GM12878 (cell line): Measurements from ENCODE around the gene TMEM207. TPM values are rescaled to one million over a fixed set of nuclear protein-coding genes. Genes with fewer than 3 reads are reported as not detected.

Source experiments
- ATAC-seq: fragments of 200-7000 bp; cut with Tn5 transposase; 3 replicates; pipeline ENCODE4 v1.9.1; 2020; ENCODE audit warnings: mild to moderate bottlenecking, moderate library complexity
- BruUV-seq: library from RNA; stranded (reverse); fragments of 400-500 nt; replicated peaks from 2 replicates; lab custom pipeline; 2021; lab: Mats Ljungman, UMichigan
- CTCF ChIA-PET: fragments of 300-600 bp; sonication (Branson Sonifier 250); formaldehyde crosslinking; extraction: SDS; loops from one replicate; lab custom pipeline; 2021; ENCODE audit warnings: inconsistent platforms; lab: Yijun Ruan, JAX
- POLR2A ChIA-PET: fragments of 350-600 bp; formaldehyde crosslinking; extraction: SDS; loops from one replicate; lab custom pipeline; 2021; ENCODE audit warnings: inconsistent platforms; lab: Charles Lee
- RAD21 ChIA-PET: fragments of 300-600 bp; sonication (Branson Sonifier 250); formaldehyde crosslinking; loops from one replicate; lab custom pipeline; 2023; ENCODE audit warnings: antibody characterized with exemption; ENCODE audit not compliant: unreplicated experiment; lab: Charles Lee
- SMC1A ChIA-PET: fragments of 300-600 bp; sonication (Branson Sonifier 250); formaldehyde crosslinking; loops from one replicate; lab custom pipeline; 2023; ENCODE audit not compliant: unreplicated experiment, uncharacterized antibody; lab: Charles Lee
- DNase-seq: peaks from one replicate; pipeline ENCODE4 v3.0.0-alpha.2; 2011; ENCODE audit warnings: low read depth, low spot score
- FAIRE-seq: peaks from 3 replicates; lab custom pipeline; 2011; peaks lifted over from hg19 to GRCh38; lab: Jason Lieb, UNC
- H2AFZ ChIP-seq: 2 replicates; pipeline ENCODE4 v1.6.0; 2011; ENCODE audit warnings: low read depth, low read length, control low read depth; ENCODE audit not compliant: control insufficient read depth
- H3K27ac ChIP-seq: 2 replicates; pipeline ENCODE4 v1.5.1; 2011; ENCODE audit warnings: control low read depth; ENCODE audit not compliant: control insufficient read depth, insufficient read depth
- H3K27me3 ChIP-seq, 2 experiments: replicated peaks in 1 of 2; 2 replicates each; pipeline versions ENCODE4 v1.6.0 to v1.6.1; 2011; ENCODE audit warnings: low read length in 1 of 2; ENCODE audit not compliant: control insufficient read depth in 2 of 2, insufficient read depth in 2 of 2
- H3K36me3 ChIP-seq, 2 experiments: 2 replicates each; pipeline ENCODE4 v1.5.1; 2011; ENCODE audit warnings: low read length in 1 of 2; ENCODE audit not compliant: control insufficient read depth in 2 of 2, insufficient read depth in 2 of 2
- H3K4me1 ChIP-seq: 2 replicates; pipeline ENCODE4 v1.6.1; 2011; ENCODE audit warnings: mild to moderate bottlenecking, low read length, moderate library complexity, mixed read lengths; ENCODE audit not compliant: control insufficient read depth, insufficient read depth
- H3K4me2 ChIP-seq: 2 replicates; pipeline ENCODE4 v1.6.0; 2011; ENCODE audit warnings: control low read depth; ENCODE audit not compliant: control insufficient read depth, insufficient read depth
- H3K4me3 ChIP-seq: fragments of 200-600 bp; sonication (generic); 2 replicates; pipeline ENCODE4 v1.5.1; 2016
- H3K79me2 ChIP-seq: 2 replicates; pipeline ENCODE4 v1.6.0; 2011; ENCODE audit warnings: low read length; ENCODE audit not compliant: control insufficient read depth, insufficient read depth
- H3K9ac ChIP-seq: 2 replicates; pipeline ENCODE4 v1.8.0; 2011; ENCODE audit warnings: low read length, control low read depth, mixed read lengths; ENCODE audit not compliant: control insufficient read depth, insufficient read depth
- H3K9me3 ChIP-seq: replicated peaks from 3 replicates; pipeline ENCODE4 v1.5.1; 2011; ENCODE audit warnings: mild to moderate bottlenecking, low read length; ENCODE audit not compliant: control insufficient read depth, insufficient read depth
- H4K20me1 ChIP-seq: 2 replicates; pipeline ENCODE4 v1.6.0; 2011; ENCODE audit not compliant: control insufficient read depth, insufficient read depth
- CBX3 ChIP-seq: fragments of 200-600 bp; sonication (generic); IDR thresholded peaks from 2 replicates; pipeline ENCODE4 v1.6.1; 2016; ENCODE audit warnings: low read depth, borderline replicate concordance
- JUNB ChIP-seq: IDR thresholded peaks from 2 replicates; pipeline ENCODE4 v1.6.1; 2016; ENCODE audit warnings: antibody characterized with exemption, mild to moderate bottlenecking
- KAT2A ChIP-seq: conservative IDR thresholded peaks from 2 replicates; pipeline ENCODE4 v1.6.1; 2011; ENCODE audit warnings: low read depth, low read length; ENCODE audit not compliant: control insufficient read depth
- KLF5 ChIP-seq: fragments of 450-650 bp; IDR thresholded peaks from 2 replicates; pipeline ENCODE4 v1.6.1; 2014; ENCODE audit warnings: mild to moderate bottlenecking; ENCODE audit not compliant: partially characterized antibody
- NR2C1 ChIP-seq: fragments of 450-650 bp; IDR thresholded peaks from 2 replicates; pipeline ENCODE4 v1.6.1; 2017; ENCODE audit warnings: antibody characterized with exemption, mild to moderate bottlenecking, moderate library complexity
- ZNF622 ChIP-seq: fragments of 450-650 bp; IDR thresholded peaks from 2 replicates; pipeline ENCODE4 v1.6.1; 2017; ENCODE audit warnings: mild to moderate bottlenecking, inconsistent platforms
- WGBS: methylation state at CpG from one replicate; pipeline ENCODE4 v1.1.6; 2016; ENCODE audit warnings: low lambda C conversion rate; ENCODE audit not compliant: insufficient replicate concordance, insufficient coverage; ENCODE audit errors: missing lambda C conversion rate; 5-methylcytosine and 5-hydroxymethylcytosine counted together
- in situ Hi-C: fragments of 300-500 bp; cut with MboI; formaldehyde crosslinking; loops from 9 replicates; pipeline ENCODE4 v1.14.3; 2018; ENCODE audit warnings: mixed read lengths
- intact Hi-C: fragments of 100-400 bp; cut with micrococcal nuclease; formaldehyde crosslinking; loops from one replicate; pipeline ENCODE4 v1.14.2; 2022; ENCODE audit not compliant: unreplicated experiment
- polyA plus RNA-seq, 11 experiments: library from polyadenylated mRNA; depleted of rRNA in 4 of 11; unstranded in 6 of 11; stranded (reverse) in 5 of 11; fragments of >200 nt; fragmentation: Nextera tagmentation in 4 of 11; fragmentation: Illumina TruSeq in 1 of 11; extraction: Ambion mirVana in 4 of 11; extraction: Trizol in 1 of 11; gene quantifications; 1 replicate in 1 of 11; 2 replicates in 10 of 11; pipeline versions ENCODE4 v1.2.1 to v1.2.3, GENCODE V29; 2011 to 2016; ENCODE audit warnings: inconsistent platforms in 2 of 11, missing spikeins in 2 of 11, low read depth in 1 of 11
- total RNA-seq, 4 experiments: library from RNA; depleted of rRNA in 3 of 4; stranded (reverse); fragments of >200 nt in 3 of 4; fragmentation: Illumina TruSeq in 1 of 4; extraction: Trizol in 1 of 4; gene quantifications; 2 replicates each; pipeline versions ENCODE4 v1.2.1 to v1.2.3, GENCODE V29; 2013 to 2021
- TF ChIP-seq, protein P1 (sequence below): fragments of 450-650 bp; IDR thresholded peaks from 2 replicates; pipeline ENCODE4 v1.6.1; 2017; ENCODE audit warnings: mild to moderate bottlenecking
- TF ChIP-seq, protein P2 (sequence below): IDR thresholded peaks from 2 replicates; pipeline ENCODE4 v1.6.1; 2011; ENCODE audit warnings: low read depth, low read length, improper control_type of control experiment, borderline replicate concordance

Gene TMEM207
- total and polyA plus RNA-seq, 10 of the 15 experiments (the other 5 are each of a cell fraction or from before 2014, with no cell fraction given), result not detected

DNA sequence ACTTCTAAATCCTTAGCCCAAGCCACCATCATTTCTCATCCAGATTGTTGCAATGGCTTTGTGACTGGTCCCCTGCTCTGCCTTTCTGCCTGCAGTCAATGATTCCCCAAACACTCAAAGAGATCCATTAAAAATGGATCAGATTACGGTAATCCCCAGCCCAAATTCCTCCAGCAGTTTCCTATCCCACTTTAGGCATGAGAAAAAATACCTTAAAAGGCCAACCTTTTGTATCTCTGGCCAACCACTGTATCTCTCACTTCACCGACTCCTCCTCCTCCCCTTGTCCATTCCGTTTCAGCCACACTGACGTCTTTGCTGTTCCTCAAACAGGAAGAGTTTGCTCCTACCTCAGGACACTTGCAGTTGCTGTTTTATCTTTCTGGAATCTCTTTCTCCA lies 43.3 kb upstream of the TMEM207 start:
- intact Hi-C loops (no loop called here), in situ Hi-C loops (no loop called here)
- Histone ChIP-seq H3K27ac (no peak overlapping the region), H3K9me3 (no peaks in the 10 kb centered on the region), H3K4me1 (no peaks in the 10 kb centered on the region; the same call in 1 of the 2 replicates), H4K20me1 (no peaks in the 10 kb centered on the region), H3K27me3 (no peaks in the 10 kb centered on the region; a peak in 1 of 4 replicates), H3K9ac (no peak overlapping the region), H3K79me2 (no peaks in the 10 kb centered on the region), H2AFZ (no peak overlapping the region), H3K36me3 (no peaks in the 10 kb centered on the region), H3K4me3 (no peak overlapping the region), H3K4me2 (no peak overlapping the region)
- FAIRE-seq (no peak), DNase-seq (no peak), ATAC-seq (no peak)
- RAD21 ChIA-PET, result no interaction called here
- no peak for TF ChIP-seq KAT2A
- no peak for TF ChIP-seq CBX3
- 47% methylated on average over 4 of the region's 4 CpGs for WGBS
- POLR2A ChIA-PET, result no interaction called here
- BruUV-seq, result no TSS peak
- CTCF ChIA-PET, result no interaction called here
- SMC1A ChIA-PET, result no interaction called here

DNA sequence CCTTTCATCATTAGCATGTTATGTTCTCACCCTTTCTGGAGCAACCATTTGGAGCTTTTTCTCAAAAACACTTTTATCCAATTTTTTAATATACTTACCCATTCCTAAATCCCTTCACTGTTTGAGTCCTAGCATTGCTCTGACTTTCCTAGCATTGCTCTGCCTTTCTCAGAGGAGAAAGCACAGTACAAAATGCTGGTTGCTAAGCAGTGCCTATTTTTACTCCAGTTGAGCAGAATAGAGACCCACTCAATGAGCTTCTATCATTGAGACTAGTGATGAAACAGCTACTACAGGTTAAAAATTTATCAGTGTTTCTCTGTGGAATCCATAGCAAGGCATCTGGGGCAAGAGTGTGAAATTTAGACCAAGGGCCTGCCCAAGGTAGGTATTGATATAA lies 42.4 kb upstream of the TMEM207 start:
- CTCF ChIA-PET, result interaction anchor here (0.7 to 0.9 kb wide), 2 partner anchors 23 to 68 kb away, joined by 3 read pairs; no protein-coding TSS in a partner anchor
- no peak overlapping the region for H3K27ac ChIP-seq
- H2AFZ ChIP-seq, result no peak overlapping the region
- FAIRE-seq (no peak), DNase-seq (no peak), ATAC-seq (no peak)
- in situ Hi-C loops, result no loop called here
- BruUV-seq, result no TSS peak
- H3K27me3 ChIP-seq, result no peaks in the 10 kb centered on the region; a peak in 1 of 4 replicates
- no peak overlapping the region for H3K4me3 ChIP-seq
- H3K9me3 ChIP-seq, result no peaks in the 10 kb centered on the region
- no peaks in the 10 kb centered on the region; the same call in 1 of the 2 replicates for H3K4me1 ChIP-seq
- SMC1A ChIA-PET, result interaction anchor here (1.0 kb wide), 1 partner anchor 12 kb away, joined by 3 read pairs; no protein-coding TSS in a partner anchor
- no peaks in the 10 kb centered on the region for H4K20me1 ChIP-seq
- TF ChIP-seq, protein P1, sequence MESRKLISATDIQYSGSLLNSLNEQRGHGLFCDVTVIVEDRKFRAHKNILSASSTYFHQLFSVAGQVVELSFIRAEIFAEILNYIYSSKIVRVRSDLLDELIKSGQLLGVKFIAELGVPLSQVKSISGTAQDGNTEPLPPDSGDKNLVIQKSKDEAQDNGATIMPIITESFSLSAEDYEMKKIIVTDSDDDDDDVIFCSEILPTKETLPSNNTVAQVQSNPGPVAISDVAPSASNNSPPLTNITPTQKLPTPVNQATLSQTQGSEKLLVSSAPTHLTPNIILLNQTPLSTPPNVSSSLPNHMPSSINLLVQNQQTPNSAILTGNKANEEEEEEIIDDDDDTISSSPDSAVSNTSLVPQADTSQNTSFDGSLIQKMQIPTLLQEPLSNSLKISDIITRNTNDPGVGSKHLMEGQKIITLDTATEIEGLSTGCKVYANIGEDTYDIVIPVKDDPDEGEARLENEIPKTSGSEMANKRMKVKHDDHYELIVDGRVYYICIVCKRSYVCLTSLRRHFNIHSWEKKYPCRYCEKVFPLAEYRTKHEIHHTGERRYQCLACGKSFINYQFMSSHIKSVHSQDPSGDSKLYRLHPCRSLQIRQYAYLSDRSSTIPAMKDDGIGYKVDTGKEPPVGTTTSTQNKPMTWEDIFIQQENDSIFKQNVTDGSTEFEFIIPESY, result no peak
- TF ChIP-seq NR2C1, result no peak
- no peak for TF ChIP-seq ZNF622
- TF ChIP-seq, protein P2, sequence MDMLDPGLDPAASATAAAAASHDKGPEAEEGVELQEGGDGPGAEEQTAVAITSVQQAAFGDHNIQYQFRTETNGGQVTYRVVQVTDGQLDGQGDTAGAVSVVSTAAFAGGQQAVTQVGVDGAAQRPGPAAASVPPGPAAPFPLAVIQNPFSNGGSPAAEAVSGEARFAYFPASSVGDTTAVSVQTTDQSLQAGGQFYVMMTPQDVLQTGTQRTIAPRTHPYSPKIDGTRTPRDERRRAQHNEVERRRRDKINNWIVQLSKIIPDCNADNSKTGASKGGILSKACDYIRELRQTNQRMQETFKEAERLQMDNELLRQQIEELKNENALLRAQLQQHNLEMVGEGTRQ, result no peak
- TF ChIP-seq KLF5, result no peak
- TF ChIP-seq JUNB, result no peak
- no peak overlapping the region for H3K4me2 ChIP-seq
- H3K79me2 ChIP-seq, result no peaks in the 10 kb centered on the region
- POLR2A ChIA-PET, result no interaction called here
- no peak overlapping the region for H3K9ac ChIP-seq
- intact Hi-C loops, result no loop called here
- RAD21 ChIA-PET, result no interaction called here
- no peaks in the 10 kb centered on the region for H3K36me3 ChIP-seq
